Prostate gland (tissue), 2 donors: ENCODE measurements around the gene YBX2. TPM values are rescaled to one million over a fixed set of nuclear protein-coding genes. Genes with fewer than 3 reads are reported as not detected.

Experiments used
- DNase-seq: peaks from one replicate; pipeline ENCODE4 v3.0.0-alpha.2; 2019; ENCODE audit warnings: low spot score
- H3K27ac ChIP-seq, 2 donors: fragments of 200-600 bp; sonication (generic); 2 replicates each; pipeline ENCODE4 v1.5.1; 2017 to 2019
- H3K27me3 ChIP-seq: fragments of 200-600 bp; sonication (generic); replicated peaks from 2 replicates; pipeline ENCODE4 v1.5.1; 2019; ENCODE audit not compliant: insufficient read depth
- H3K36me3 ChIP-seq, 2 donors: fragments of 200-600 bp; sonication (generic); 1 replicate in 1 of 2; 2 replicates in 1 of 2; pipeline versions ENCODE4 v1.5.1 to v1.8.1; 2017 to 2019
- H3K4me1 ChIP-seq: fragments of 200-600 bp; sonication (generic); replicated peaks from 2 replicates; pipeline ENCODE4 v1.5.1; 2019
- H3K4me3 ChIP-seq, 2 donors: fragments of 200-600 bp; sonication (generic); 2 replicates each; pipeline ENCODE4 v1.5.1; 2017 to 2019
- H3K9me3 ChIP-seq: fragments of 200-600 bp; sonication (generic); 2 replicates; pipeline ENCODE4 v1.5.1; 2017
- POLR2A ChIP-seq: fragments of 450-650 bp; IDR thresholded peaks from one replicate; pipeline ENCODE4 v1.6.1; 2016; ENCODE audit warnings: antibody characterized with exemption, mild to moderate bottlenecking
- POLR2AphosphoS5 ChIP-seq: sonication (generic); formaldehyde crosslinking; IDR thresholded peaks from one replicate; pipeline ENCODE4 v1.6.1; 2017; ENCODE audit warnings: antibody characterized with exemption
- WGBS: methylation state at CpG from one replicate; pipeline ENCODE4 v1.1.5; 2018; 5-methylcytosine and 5-hydroxymethylcytosine counted together
- intact Hi-C: fragments of 100-400 bp; cut with DNase I; formaldehyde crosslinking; loops from one replicate; pipeline ENCODE4 v1.14.2; 2022
- total RNA-seq, 2 donors: library from RNA; depleted of rRNA; stranded (reverse); fragments of >200 nt; gene quantifications; one replicate each; pipeline ENCODE4 v1.1.0, GENCODE V29; 2016
- TF ChIP-seq, protein P1 (sequence below), 4 experiments: fragments of 200-600 bp in 2 of 4; fragments of 450-650 bp in 2 of 4; sonication (generic) in 2 of 4; IDR thresholded peaks; 1 replicate in 3 of 4; 2 replicates in 1 of 4; pipeline ENCODE4 v1.5.1; 2016 to 2019; ENCODE audit warnings: antibody characterized with exemption in 4 of 4, mild to moderate bottlenecking in 2 of 4, moderate library complexity in 2 of 4

YBX2 gene
- total RNA-seq, 2 donors from 2014 or later, result 0.64 to 49.1 TPM

DNA sequence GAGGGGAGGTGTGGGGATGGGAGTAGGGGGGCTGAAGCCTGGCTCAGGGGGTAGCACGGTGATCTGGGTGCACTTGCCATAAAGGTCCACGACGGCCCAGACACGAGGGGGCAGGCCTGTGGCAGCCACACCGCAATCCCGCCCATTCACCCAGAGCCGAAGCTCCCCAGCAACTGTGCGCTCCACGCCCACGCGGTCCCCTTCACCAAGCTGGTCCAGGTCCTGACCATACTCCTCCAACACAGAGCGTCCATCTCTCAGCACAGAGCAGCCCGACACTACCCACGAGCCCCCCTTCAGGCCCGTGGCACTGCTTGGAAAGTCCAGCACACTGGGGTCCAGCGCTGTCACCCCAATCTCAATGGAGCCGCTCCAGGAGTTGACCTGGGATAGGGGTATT lies 33.1 kb upstream of the YBX2 start:
- no peak overlapping the region for H3K27ac ChIP-seq
- H3K4me1 ChIP-seq, result peaks cover 6% of the 10 kb centered on the region
- WGBS, result 86% methylated on average over 17 of the region's 17 CpGs
- H3K4me3 ChIP-seq, result no peak overlapping the region
- TF ChIP-seq POLR2A, result no peak
- TF ChIP-seq, protein P1, sequence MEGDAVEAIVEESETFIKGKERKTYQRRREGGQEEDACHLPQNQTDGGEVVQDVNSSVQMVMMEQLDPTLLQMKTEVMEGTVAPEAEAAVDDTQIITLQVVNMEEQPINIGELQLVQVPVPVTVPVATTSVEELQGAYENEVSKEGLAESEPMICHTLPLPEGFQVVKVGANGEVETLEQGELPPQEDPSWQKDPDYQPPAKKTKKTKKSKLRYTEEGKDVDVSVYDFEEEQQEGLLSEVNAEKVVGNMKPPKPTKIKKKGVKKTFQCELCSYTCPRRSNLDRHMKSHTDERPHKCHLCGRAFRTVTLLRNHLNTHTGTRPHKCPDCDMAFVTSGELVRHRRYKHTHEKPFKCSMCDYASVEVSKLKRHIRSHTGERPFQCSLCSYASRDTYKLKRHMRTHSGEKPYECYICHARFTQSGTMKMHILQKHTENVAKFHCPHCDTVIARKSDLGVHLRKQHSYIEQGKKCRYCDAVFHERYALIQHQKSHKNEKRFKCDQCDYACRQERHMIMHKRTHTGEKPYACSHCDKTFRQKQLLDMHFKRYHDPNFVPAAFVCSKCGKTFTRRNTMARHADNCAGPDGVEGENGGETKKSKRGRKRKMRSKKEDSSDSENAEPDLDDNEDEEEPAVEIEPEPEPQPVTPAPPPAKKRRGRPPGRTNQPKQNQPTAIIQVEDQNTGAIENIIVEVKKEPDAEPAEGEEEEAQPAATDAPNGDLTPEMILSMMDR (IDR thresholded peaks at IDR 0.05), result no peak
- no peak for TF ChIP-seq POLR2AphosphoS5
- H3K9me3 ChIP-seq, result no peaks in the 10 kb centered on the region
- DNase-seq, result no peak
- H3K36me3 ChIP-seq, result peaks cover 0 to 3% of the 10 kb centered on the region in 2 donors
- no peaks in the 10 kb centered on the region for H3K27me3 ChIP-seq
- intact Hi-C loops, result no loop called here

DNA sequence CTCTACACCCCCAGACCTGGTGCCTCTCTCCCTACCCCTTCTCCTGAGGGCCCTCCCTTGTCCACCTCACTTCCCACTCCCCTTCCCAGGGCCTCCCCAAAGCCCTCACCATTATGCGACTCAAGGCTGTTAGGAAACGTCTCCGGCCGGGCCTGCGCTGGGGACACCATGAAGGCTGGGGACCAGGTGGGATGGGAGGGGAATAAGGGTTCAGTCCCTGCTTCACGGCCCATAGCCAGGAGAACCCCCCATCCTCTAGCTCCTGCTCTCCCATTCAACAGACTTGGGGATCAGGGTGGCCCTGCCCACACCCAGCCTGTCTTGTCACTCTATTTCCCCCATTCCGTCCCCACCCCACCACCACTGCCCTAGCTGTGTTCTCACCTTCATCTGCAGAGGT lies 32.6 kb upstream of the YBX2 start:
- 87% methylated on average over 7 of the region's 7 CpGs for WGBS
- Histone ChIP-seq H3K4me3 (no peak overlapping the region), H3K9me3 (no peaks in the 10 kb centered on the region), H3K27ac (no peak overlapping the region), H3K36me3 (peaks cover 0 to 7% of the 10 kb centered on the region in 2 donors), H3K4me1 (peaks cover 6% of the 10 kb centered on the region), H3K27me3 (no peaks in the 10 kb centered on the region)
- no peak for TF ChIP-seq POLR2AphosphoS5
- TF ChIP-seq, protein P1 (IDR thresholded peaks at IDR 0.05), result no peak
- no peak for TF ChIP-seq POLR2A
- no peak for DNase-seq
- intact Hi-C loops, result no loop called here

DNA sequence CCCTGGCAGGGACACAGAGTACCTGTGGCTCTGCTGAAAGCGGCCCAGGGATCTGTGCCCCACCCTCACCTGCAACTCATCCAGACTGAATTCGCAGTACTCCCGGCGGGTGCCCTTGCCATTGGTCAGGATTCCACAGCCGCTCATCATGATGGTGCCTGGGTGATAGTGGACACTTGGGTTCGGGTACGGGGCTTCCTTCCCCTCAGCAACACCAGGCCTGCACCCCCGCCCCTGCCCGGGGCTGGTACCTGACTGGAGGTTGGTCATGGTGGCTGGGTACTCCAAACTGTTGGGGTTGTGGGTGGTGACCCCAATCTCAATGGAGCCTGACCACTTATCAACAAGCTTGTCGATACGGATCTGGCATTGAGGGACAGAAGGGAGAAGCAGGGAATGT lies 31.7 kb upstream of the YBX2 start:
- H3K4me3 ChIP-seq, result no peak overlapping the region
- peaks cover 6% of the 10 kb centered on the region for H3K4me1 ChIP-seq
- intact Hi-C loops, result no loop called here
- WGBS, result 93% methylated on average over 11 of the region's 11 CpGs
- H3K27ac ChIP-seq, result no peak overlapping the region
- no peaks in the 10 kb centered on the region for H3K27me3 ChIP-seq
- H3K36me3 ChIP-seq, result peaks cover 8 to 11% of the 10 kb centered on the region in 2 donors
- no peaks in the 10 kb centered on the region for H3K9me3 ChIP-seq
- TF ChIP-seq POLR2AphosphoS5 (no peak), POLR2A (no peak)
- TF ChIP-seq, protein P1 (IDR thresholded peaks at IDR 0.05), result no peak
- no peak for DNase-seq

DNA sequence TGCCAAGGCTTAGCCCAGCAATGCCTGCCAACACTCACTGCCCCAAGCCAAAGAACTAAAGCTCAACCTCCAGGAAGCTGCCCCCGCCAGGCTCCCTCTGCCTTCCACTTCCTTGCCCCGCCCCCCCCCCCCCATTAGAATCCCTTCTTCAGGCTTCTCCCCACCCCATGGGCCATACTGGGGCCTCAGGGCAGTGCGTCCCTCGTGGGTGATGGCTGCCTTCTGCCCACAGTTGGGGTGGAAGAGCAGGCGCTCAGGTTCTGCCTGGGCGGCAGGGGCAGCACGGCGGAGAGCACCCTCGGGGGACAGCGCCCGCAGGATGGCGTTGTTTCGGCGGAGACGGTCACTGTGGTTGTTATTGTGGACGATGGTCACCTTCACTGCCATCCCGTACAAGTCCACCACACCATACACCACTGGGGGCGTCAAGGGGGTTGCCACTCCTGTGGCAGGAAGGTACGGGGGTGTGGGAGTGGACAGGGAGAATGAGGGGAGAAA lies 30.6 kb upstream of the YBX2 start:
- WGBS, result 85% methylated on average over 17 of the region's 19 CpGs
- DNase-seq, result no peak
- TF ChIP-seq POLR2A, result no peak
- TF ChIP-seq POLR2AphosphoS5, result no peak
- TF ChIP-seq, protein P1 (IDR thresholded peaks at IDR 0.05), result no peak
- H3K4me3 ChIP-seq, result no peak overlapping the region
- no peaks in the 10 kb centered on the region for H3K27me3 ChIP-seq
- peaks cover 11 to 13% of the 10 kb centered on the region in 2 donors for H3K36me3 ChIP-seq
- H3K9me3 ChIP-seq, result no peaks in the 10 kb centered on the region
- H3K27ac ChIP-seq, result no peak overlapping the region
- no peaks in the 10 kb centered on the region for H3K4me1 ChIP-seq
- intact Hi-C loops, result no loop called here

DNA sequence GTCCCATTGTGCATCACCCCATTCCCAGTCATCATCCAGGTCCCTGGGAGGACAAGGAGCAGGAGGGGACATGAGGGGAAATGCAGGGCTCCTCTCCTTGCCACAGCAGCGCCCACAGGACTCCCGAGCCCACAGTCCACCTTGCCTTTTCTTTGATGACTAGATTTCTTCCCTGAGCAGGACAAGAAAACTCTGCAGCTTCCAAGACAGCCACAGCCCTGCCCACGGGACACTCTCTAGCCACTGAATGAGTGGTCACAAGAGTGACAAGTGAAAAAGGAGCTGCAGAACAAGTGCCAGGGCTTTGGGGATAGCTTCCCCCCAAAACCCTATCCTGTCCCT lies 30.0 kb upstream of the YBX2 start:
- Histone ChIP-seq H3K27me3 (no peaks in the 10 kb centered on the region), H3K36me3 (peaks cover 11 to 13% of the 10 kb centered on the region in 2 donors), H3K4me1 (no peaks in the 10 kb centered on the region), H3K4me3 (no peak overlapping the region), H3K27ac (no peak overlapping the region), H3K9me3 (no peaks in the 10 kb centered on the region)
- no peak for DNase-seq
- WGBS, result 86% methylated on average over 3 of the region's 3 CpGs
- intact Hi-C loops, result no loop called here
- no peak for TF ChIP-seq POLR2AphosphoS5
- TF ChIP-seq, protein P1 (IDR thresholded peaks at IDR 0.05), result no peak
- TF ChIP-seq POLR2A, result no peak
